22Rv1 (cell line): ENCODE data around the gene AGAP9.

Experiments used
- CTCF ChIP-seq: fragments of 450-650 bp; IDR thresholded peaks from 2 replicates; pipeline ENCODE4 v1.5.1; 2017; ENCODE audit warnings: mild to moderate bottlenecking
- ZFX ChIP-seq: fragments of 450-650 bp; IDR thresholded peaks from 2 replicates; pipeline ENCODE4 v1.6.1; 2017; ENCODE audit warnings: antibody characterized with exemption, borderline replicate concordance

GRCh38 chr10:47458466-47459154 is 64.8 kb downstream of the AGAP9 start:
- TF ChIP-seq CTCF: no peak
- TF ChIP-seq ZFX: no peak
